Measurements from ENCODE around the gene RASAL1. TPM values are rescaled to one million over a fixed set of nuclear protein-coding genes. Genes with fewer than 3 reads are reported as not detected.
"Not testable (repeated sequence)": the region's sequence is repeated elsewhere in the genome, so short reads cannot be mapped to it uniquely, and the experiment has no call there.

Gene RASAL1
- total RNA-seq, 1 donor from 2014 or later: 0.26 TPM

- H3K4me1 ChIP-seq: no peaks in the 10 kb centered on the region
- H3K9me3 ChIP-seq: no peaks in the 10 kb centered on the region
- TF ChIP-seq CTCF (IDR thresholded peaks at IDR 0.05): no peak
- no peak overlapping the region for H3K4me3 ChIP-seq
- intact Hi-C loops (cut with DNase I): no loop called here
- no peak for ATAC-seq
- no peaks in the 10 kb centered on the region for H3K27me3 ChIP-seq
- H3K36me3 ChIP-seq: no peaks in the 10 kb centered on the region
- H3K27ac ChIP-seq: no peak overlapping the region
- no peak for DNase-seq
Measured at GRCh38 chr12:113120670-113121370, 14.7 kb downstream of the RASAL1 start.

DNA sequence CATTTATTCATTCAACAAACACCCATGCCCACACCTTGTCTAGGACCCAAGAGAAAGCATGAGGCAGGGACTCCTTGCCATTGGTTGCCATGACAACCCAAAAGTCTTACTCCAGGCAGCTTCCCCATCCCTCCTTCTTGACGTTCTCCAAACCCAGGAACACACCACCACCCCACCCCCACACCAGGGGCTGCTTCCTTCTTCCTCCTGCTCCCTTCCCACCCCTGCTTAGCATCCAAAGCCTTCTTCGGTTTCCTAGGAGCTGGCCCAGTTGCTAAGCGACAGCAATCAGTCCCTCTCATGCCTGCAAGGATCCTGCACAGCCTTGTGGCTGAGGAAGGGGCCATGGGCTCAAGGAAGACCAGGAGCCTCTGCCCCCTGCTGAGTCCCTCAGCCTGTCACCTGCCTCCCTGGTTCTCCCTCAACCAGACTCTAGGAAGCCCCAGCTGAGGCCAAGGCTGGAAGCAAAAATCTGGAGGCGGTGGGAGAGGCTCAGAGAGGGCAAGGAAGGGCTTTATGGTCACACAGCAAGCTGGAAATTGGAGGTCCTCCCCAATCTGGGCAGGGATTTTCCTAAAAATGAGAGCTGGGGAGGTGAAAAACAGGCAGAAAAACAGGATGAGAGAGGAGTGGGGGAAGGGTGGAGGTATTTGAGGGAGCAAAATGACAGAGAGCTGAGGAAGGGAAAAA, 15.4 kb downstream of the RASAL1 start:
- H3K27ac ChIP-seq: no peak overlapping the region
- no peaks in the 10 kb centered on the region for H3K4me1 ChIP-seq
- no peaks in the 10 kb centered on the region for H3K9me3 ChIP-seq
- ATAC-seq (no peak), DNase-seq (no peak)
- intact Hi-C loops (cut with DNase I): no loop called here
- no peak for TF ChIP-seq CTCF (IDR thresholded peaks at IDR 0.05)
- no peaks in the 10 kb centered on the region for H3K27me3 ChIP-seq
- H3K36me3 ChIP-seq: no peaks in the 10 kb centered on the region
- no peak overlapping the region for H3K4me3 ChIP-seq

DNA sequence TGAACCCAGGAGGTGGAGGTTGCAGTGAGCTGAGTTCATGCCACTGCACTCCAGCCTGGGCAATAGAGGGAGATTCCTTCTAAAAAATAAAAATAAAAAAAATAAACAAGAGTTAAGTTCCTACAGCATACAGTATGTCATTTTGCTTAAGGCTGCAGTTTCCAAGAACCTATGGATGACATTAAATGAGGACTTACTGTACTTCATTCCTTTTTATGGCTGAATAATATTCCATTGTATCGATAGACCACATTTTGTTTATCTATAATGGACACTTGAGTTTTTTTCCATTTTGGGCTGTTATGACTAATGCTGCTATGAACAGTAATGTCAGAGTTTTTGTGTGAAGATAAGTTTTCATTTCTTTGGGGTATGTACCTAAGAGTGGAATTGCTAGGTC, 17.4 kb downstream of the RASAL1 start:
- peaks cover 5% of the 10 kb centered on the region for H3K27me3 ChIP-seq
- H3K27ac ChIP-seq: no peak overlapping the region
- TF ChIP-seq CTCF (IDR thresholded peaks at IDR 0.05): no peak
- DNase-seq (no peak), ATAC-seq (no peak)
- no peak overlapping the region for H3K4me3 ChIP-seq
- no peaks in the 10 kb centered on the region for H3K36me3 ChIP-seq
- H3K9me3 ChIP-seq: no peaks in the 10 kb centered on the region
- intact Hi-C loops (cut with DNase I): no loop called here
- no peaks in the 10 kb centered on the region for H3K4me1 ChIP-seq

DNA sequence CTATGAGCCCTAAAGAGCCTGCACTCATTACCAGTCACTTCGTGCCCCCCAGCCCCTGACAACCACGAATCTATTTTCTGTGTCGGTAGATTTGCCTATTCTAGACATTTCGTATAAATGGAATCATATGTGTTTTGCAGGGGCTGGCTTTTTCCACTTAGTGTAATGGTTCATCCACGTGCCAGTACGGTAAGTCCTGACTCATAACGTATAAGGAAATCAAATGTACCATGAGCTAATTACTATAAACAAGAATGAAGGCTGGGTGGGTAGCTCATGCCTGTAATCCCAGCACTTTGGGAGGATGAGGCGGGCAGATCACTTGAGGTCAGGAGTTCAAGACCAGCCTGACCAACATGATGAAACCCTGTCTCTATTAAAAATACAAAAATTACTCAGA, 17.9 kb downstream of the RASAL1 start:
- ATAC-seq; DNase-seq; H3K27ac ChIP-seq; H3K36me3 ChIP-seq; H3K9me3 ChIP-seq; H3K4me3 ChIP-seq; intact Hi-C loops (cut with DNase I); H3K4me1 ChIP-seq; H3K27me3 ChIP-seq: not testable (repeated sequence)

DNA sequence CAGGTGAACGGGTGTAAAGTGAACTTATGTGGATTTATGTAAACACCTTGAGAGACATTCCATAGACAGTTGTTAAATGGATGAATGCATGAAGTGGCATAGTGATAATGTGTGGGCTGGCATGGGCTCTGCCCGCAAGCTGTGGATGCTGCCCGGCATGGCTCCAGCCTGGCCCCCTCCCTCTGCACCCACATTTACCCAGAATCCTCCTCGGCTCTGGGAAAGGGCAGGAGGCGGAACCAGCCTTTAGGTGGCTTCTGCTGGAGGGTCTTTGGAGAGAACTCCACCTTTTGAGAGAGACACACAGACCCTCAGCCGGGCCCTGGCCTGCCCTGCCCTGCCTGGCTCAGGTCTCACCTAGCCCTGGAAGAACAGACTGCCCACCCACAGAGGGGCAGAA, 18.7 kb downstream of the RASAL1 start:
- TF ChIP-seq CTCF (IDR thresholded peaks at IDR 0.05): no peak
- intact Hi-C loops (cut with DNase I): no loop called here
- Histone ChIP-seq H3K4me3 (no peak overlapping the region), H3K4me1 (no peaks in the 10 kb centered on the region), H3K27ac (no peak overlapping the region), H3K36me3 (no peaks in the 10 kb centered on the region), H3K27me3 (peaks cover 5% of the 10 kb centered on the region), H3K9me3 (no peaks in the 10 kb centered on the region)
- DNase-seq (no peak), ATAC-seq (no peak)

DNA sequence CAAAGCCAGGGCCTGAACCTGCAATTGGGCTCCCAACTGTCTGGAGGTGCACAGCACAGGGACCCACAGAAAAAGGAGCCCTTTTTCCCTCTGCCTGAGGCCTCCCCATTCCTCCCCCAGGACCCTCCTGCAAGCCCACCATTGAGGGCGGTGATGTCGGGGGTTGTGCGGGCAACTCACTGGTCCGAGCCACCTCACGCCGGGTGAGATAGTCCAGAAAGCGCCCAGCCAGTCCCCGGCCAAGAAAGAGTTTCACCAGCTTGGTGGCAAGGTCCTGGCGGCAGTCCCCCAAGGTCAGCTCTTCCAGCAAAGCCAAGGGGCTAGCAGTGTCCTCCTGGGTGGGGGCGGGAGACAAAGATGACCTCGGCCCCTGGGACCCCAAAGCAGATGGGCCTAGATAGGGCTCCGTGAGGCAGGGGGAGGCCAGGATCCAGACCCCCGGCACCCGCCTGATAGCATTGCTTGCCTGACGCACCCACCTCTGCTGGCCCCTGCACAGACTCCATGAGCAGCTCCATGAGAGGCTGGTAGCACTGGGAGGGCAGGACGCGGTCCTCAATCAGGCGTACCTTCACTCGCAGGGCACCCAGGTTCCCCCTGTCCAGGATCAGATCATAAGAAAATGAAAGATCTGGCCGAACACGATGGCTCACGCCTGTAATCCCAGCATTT, 20.0 kb downstream of the RASAL1 start:
- Histone ChIP-seq H3K4me3 (no peak overlapping the region), H3K27me3 (peaks cover 5% of the 10 kb centered on the region), H3K4me1 (no peaks in the 10 kb centered on the region), H3K9me3 (no peaks in the 10 kb centered on the region), H3K36me3 (no peaks in the 10 kb centered on the region), H3K27ac (no peak overlapping the region)
- intact Hi-C loops (cut with DNase I): no loop called here
- TF ChIP-seq CTCF (IDR thresholded peaks at IDR 0.05): no peak
- no peak for DNase-seq
- ATAC-seq: no peak
